ENCODE results near the gene TIE1.
A peak's percentile ranks its signal among the peaks of the same experiment; 100 is the strongest.

Gene TIE1

GRCh38 chr1:43340559-43340958, 39.8 kb downstream of the TIE1 start:
- H3K36me3 ChIP-seq (ENCODE audit: insufficient read depth, low read length) = no peaks in the 10 kb centered on the region
- no peaks in the 10 kb centered on the region for H3K9me3 ChIP-seq (ENCODE audit: control insufficient read depth, insufficient read depth, low read length)
- no peaks in the 10 kb centered on the region; the same call in 1 of the 2 replicates for H3K4me1 ChIP-seq (ENCODE audit: insufficient read depth, low read length)
- H3K9ac ChIP-seq (ENCODE audit: low read depth, low read length) = no peak overlapping the region

DNA sequence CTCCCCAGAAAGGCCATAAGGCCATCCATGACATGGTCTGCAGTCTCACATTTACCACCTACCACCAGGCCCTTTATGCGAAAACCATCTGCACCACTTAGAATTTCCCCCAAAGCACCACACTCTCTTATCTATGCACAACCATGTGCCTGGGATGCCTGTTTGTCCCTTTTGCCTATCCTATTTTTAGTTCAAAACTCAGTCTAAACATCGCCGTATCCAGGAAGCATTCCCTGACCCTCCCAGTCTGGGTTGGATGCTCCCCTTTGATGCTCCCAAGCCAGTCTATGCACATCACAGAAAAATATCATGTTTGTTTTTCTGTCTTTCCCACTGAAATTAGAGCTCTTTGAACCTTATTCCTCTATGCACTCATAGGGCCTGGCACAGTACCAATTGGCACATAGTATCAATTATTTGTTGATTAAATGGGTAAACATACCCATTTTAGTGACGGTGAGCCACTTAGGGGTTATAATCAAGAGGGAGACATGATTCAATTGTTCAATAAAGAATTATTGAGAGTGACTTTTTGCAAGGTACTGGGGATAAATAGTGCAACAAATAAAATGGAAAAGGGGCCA, 43.6 kb downstream of the TIE1 start:
- Histone ChIP-seq H3K9ac (ENCODE audit: low read depth, low read length) (no peak overlapping the region), H3K9me3 (ENCODE audit: control insufficient read depth, insufficient read depth, low read length) (no peaks in the 10 kb centered on the region)

DNA sequence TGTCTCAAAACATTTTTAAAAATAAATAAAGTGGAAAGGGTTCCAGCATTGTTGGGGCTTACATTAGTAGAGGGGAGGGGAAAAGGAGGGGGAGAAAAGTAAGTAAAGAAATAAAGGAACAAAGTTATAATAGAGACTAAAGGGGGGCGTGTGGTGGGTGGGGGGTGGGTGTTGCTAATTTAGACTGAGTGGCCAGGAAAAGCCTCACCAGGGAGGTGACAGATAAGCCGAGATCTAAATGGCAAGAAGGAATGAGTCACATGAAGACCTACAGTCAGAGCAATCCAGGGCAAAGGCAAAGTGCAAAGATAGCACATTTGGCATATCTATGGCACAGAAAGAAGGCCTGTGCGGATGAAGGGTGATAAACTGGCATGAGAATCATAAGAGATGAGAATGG, 44.3 kb downstream of the TIE1 start:
- peaks cover 1% of the 10 kb centered on the region for H3K4me1 ChIP-seq (ENCODE audit: insufficient read depth, low read length)
- H3K9me3 ChIP-seq (ENCODE audit: control insufficient read depth, insufficient read depth, low read length) = no peaks in the 10 kb centered on the region
- H3K36me3 ChIP-seq (ENCODE audit: insufficient read depth, low read length) = no peaks in the 10 kb centered on the region

More for the DNA sequence above, 43.6 kb downstream of the TIE1 start:
- Histone ChIP-seq H3K4me1 (ENCODE audit: insufficient read depth, low read length) (no peaks in the 10 kb centered on the region; the same call in 1 of the 2 replicates), H3K36me3 (ENCODE audit: insufficient read depth, low read length) (no peaks in the 10 kb centered on the region)

GRCh38 chr1:43346636-43347035, 45.9 kb downstream of the TIE1 start:
- peaks cover 5% of the 10 kb centered on the region for H3K4me1 ChIP-seq (ENCODE audit: insufficient read depth, low read length)
- H3K9me3 ChIP-seq (ENCODE audit: control insufficient read depth, insufficient read depth, low read length) = no peaks in the 10 kb centered on the region
- no peak overlapping the region for H3K9ac ChIP-seq (ENCODE audit: low read depth, low read length)
- no peaks in the 10 kb centered on the region for H3K36me3 ChIP-seq (ENCODE audit: insufficient read depth, low read length)

More for the DNA sequence above, 44.3 kb downstream of the TIE1 start:
- no peak overlapping the region for H3K9ac ChIP-seq (ENCODE audit: low read depth, low read length)

- Histone ChIP-seq H3K9me3 (ENCODE audit: control insufficient read depth, insufficient read depth, low read length) (no peaks in the 10 kb centered on the region), H3K9ac (ENCODE audit: low read depth, low read length) (peak overlapping the region; percentile 71), H3K36me3 (ENCODE audit: insufficient read depth, low read length) (no peaks in the 10 kb centered on the region), H3K4me1 (ENCODE audit: insufficient read depth, low read length) (peaks cover 5% of the 10 kb centered on the region)
These were observed 47.6 kb downstream of the TIE1 start for GRCh38 chr1:43348343-43348808.

DNA sequence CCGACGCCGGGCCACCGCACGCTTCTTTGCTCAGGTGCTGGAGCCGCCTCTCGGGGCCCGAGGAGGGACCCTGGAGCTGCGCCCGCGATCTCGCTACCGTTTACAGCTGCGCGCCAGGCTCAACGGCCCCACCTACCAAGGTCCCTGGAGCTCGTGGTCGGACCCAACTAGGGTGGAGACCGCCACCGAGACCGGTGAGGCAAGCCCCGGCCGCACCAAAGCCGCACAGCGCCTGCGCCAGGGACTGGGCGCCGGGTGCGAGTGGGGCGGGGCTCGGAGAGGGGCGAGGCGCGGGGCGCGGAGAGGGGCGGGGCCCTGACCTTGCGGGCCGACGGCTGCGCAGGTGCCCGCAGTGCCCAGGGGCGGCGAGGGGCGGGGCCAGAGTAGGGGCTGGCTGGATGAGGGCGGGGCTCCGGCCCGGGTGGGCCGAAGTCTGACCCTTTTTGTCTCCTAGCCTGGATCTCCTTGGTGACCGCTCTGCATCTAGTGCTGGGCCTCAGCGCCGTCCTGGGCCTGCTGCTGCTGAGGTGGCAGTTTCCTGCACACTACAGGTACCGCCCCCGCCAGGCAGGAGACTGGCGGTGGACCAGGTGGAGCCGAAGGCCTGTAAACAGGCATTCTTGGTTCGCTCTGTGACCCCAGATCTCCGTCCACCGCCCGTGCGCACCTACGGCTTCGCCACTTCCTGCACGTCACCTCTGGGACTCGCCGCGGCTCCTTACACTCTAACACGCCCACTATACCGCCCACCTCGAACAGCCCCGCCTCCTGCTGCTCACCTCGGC, 48.2 kb downstream of the TIE1 start:
- H3K36me3 ChIP-seq (ENCODE audit: insufficient read depth, low read length) = no peaks in the 10 kb centered on the region
- no peaks in the 10 kb centered on the region for H3K9me3 ChIP-seq (ENCODE audit: control insufficient read depth, insufficient read depth, low read length)
- H3K4me1 ChIP-seq (ENCODE audit: insufficient read depth, low read length) = peaks cover 5% of the 10 kb centered on the region
- peak overlapping the region; percentile 98 for H3K9ac ChIP-seq (ENCODE audit: low read depth, low read length)

- Histone ChIP-seq H3K4me1 (ENCODE audit: insufficient read depth, low read length) (peaks cover 5% of the 10 kb centered on the region), H3K36me3 (ENCODE audit: insufficient read depth, low read length) (no peaks in the 10 kb centered on the region), H3K9me3 (ENCODE audit: control insufficient read depth, insufficient read depth, low read length) (no peaks in the 10 kb centered on the region), H3K9ac (ENCODE audit: low read depth, low read length) (peak overlapping the region; percentile 98)
These were observed 49.0 kb downstream of the TIE1 start for GRCh38 chr1:43349594-43350306.

- Histone ChIP-seq H3K9ac (ENCODE audit: low read depth, low read length) (no peak overlapping the region), H3K4me1 (ENCODE audit: insufficient read depth, low read length) (peaks cover 5% of the 10 kb centered on the region), H3K36me3 (ENCODE audit: insufficient read depth, low read length) (no peaks in the 10 kb centered on the region), H3K9me3 (ENCODE audit: control insufficient read depth, insufficient read depth, low read length) (no peaks in the 10 kb centered on the region)
These were observed 50.2 kb downstream of the TIE1 start for GRCh38 chr1:43350976-43351375.

DNA sequence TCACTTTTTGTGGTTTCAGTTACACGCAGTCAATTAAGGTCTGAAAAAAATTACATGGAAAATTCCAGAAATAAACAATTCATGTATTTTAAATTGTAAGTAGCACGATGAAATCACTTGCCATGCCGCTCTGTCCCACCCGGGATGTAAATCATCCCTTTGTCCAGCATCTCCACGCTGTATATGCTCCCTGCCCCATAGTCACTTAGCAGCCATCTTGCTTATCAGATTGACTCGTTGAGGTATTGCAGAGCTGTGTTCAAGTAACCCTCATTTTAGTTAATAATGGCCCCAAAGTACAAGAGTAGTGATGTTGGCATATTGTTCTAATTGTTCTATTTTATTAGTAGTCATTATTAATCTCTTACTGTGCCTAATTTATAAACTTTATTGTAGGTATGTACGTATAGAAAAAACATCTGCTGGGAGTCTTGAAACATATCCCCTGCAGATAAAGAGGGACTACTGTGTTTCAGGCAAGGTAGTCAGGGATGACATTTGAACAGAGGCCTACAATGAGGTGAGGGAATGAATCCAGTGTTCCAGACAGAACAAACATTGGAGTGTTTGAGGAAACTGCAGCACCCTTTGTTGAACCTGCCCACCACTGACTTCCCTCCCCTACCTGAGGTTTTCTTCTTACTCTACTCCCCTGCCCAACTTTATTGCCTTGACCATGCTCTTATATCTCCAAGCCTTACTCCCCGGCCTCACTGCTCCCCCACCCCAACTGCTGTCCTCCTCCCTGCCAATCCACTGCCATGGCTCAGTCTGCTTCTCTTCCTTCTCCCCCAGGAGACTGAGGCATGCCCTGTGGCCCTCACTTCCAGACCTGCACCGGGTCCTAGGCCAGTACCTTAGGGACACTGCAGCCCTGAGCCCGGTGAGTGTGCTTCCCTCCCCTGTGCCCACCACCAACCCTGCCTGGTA, 50.9 kb downstream of the TIE1 start:
- Histone ChIP-seq H3K9ac (ENCODE audit: low read depth, low read length) (no peak overlapping the region), H3K36me3 (ENCODE audit: insufficient read depth, low read length) (no peaks in the 10 kb centered on the region), H3K4me1 (ENCODE audit: insufficient read depth, low read length) (peaks cover 5% of the 10 kb centered on the region), H3K9me3 (ENCODE audit: control insufficient read depth, insufficient read depth, low read length) (no peaks in the 10 kb centered on the region)

DNA sequence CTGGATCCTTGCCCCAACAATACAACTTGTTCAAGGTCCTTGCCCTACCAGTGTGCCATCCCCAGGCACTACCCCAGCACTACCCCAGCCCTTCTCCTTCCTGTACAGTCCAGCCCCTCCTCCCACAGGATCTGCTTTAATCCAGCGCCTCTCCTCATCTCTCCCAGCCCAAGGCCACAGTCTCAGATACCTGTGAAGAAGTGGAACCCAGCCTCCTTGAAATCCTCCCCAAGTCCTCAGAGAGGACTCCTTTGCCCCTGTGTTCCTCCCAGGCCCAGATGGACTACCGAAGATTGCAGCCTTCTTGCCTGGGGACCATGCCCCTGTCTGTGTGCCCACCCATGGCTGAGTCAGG, 51.5 kb downstream of the TIE1 start:
- Histone ChIP-seq H3K9ac (ENCODE audit: low read depth, low read length) (no peak overlapping the region), H3K9me3 (ENCODE audit: control insufficient read depth, insufficient read depth, low read length) (no peaks in the 10 kb centered on the region), H3K36me3 (ENCODE audit: insufficient read depth, low read length) (no peaks in the 10 kb centered on the region), H3K4me1 (ENCODE audit: insufficient read depth, low read length) (peaks cover 5% of the 10 kb centered on the region)

DNA sequence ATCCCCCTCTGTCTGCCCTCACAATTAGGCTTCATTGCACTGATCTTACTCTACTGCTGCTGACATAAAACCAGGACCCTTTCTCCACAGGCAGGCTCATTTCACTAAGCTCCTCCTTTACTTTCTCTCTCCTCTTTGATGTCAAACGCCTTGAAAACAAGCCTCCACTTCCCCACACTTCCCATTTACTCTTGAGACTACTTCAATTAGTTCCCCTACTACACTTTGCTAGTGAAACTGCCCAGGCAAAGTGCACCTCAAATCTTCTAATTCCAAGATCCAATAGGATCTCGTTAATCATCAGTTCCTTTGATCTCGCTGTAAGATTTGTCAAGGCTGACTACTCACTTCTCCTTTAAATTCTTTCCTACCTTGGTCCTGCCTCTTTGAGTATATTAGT, 52.1 kb downstream of the TIE1 start:
- Histone ChIP-seq H3K9me3 (ENCODE audit: control insufficient read depth, insufficient read depth, low read length) (no peaks in the 10 kb centered on the region), H3K36me3 (ENCODE audit: insufficient read depth, low read length) (no peaks in the 10 kb centered on the region), H3K4me1 (ENCODE audit: insufficient read depth, low read length) (peaks cover 5% of the 10 kb centered on the region), H3K9ac (ENCODE audit: low read depth, low read length) (no peak overlapping the region)

DNA sequence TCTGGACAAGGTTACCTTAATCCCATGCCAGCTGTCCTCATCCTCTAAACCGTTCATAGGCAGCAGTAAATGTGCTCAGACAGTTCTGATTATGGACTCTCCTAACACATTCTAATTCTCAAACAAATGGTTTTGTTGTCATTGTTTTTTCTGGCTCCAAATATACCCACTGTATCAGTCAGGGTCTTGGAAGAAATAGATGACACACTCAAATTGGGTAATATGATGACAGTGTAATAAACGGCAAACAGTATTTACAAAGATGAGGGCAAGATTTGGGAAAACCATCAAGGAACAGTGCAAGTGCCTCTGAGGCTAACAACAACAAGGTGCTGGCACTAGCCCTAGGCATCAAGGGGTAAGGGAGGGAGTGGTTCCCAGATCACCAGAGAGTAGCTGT, 53.7 kb downstream of the TIE1 start:
- Histone ChIP-seq H3K36me3 (ENCODE audit: insufficient read depth, low read length) (no peaks in the 10 kb centered on the region), H3K9me3 (ENCODE audit: control insufficient read depth, insufficient read depth, low read length) (no peaks in the 10 kb centered on the region), H3K4me1 (ENCODE audit: insufficient read depth, low read length) (peaks cover 5% of the 10 kb centered on the region), H3K9ac (ENCODE audit: low read depth, low read length) (no peak overlapping the region)

DNA sequence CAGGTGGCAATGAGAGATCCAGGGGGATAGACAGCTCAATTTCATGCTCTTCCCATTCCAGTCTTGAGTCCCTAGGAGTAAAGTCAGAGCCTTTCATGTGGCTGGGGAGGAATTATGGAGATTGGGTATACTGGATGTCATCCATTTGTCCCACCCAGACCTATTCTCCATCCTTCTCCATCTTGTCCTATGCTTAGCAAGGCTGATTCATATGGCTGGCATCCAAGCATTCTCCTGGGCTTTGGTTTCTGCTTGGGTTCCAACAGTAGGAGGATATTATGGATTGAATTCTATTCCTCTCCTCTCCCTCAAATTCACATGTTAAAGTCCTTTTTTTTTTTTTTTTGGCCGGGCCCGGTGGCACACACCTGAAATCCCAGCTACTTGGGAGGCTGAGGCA, 54.2 kb downstream of the TIE1 start:
- Histone ChIP-seq H3K4me1 (ENCODE audit: insufficient read depth, low read length) (peaks cover 5% of the 10 kb centered on the region), H3K9me3 (ENCODE audit: control insufficient read depth, insufficient read depth, low read length) (no peaks in the 10 kb centered on the region), H3K9ac (ENCODE audit: low read depth, low read length) (no peak overlapping the region), H3K36me3 (ENCODE audit: insufficient read depth, low read length) (peaks cover 2% of the 10 kb centered on the region; the same call in 1 of the 2 replicates)

GRCh38 chr1:43357251-43357650, 56.5 kb downstream of the TIE1 start:
- peaks cover 23% of the 10 kb centered on the region for H3K36me3 ChIP-seq (ENCODE audit: insufficient read depth, low read length)
- H3K4me1 ChIP-seq (ENCODE audit: insufficient read depth, low read length) = peaks cover 4% of the 10 kb centered on the region; the same call in 1 of the 2 replicates
- no peaks in the 10 kb centered on the region for H3K9me3 ChIP-seq (ENCODE audit: control insufficient read depth, insufficient read depth, low read length)
- no peak overlapping the region for H3K9ac ChIP-seq (ENCODE audit: low read depth, low read length)

All from ES-I3 (cell line).